Astrocyte of the cerebellum (primary cell): ENCODE measurements around the gene ATXN1.

Source experiments
- DNase-seq: peaks from one replicate; pipeline ENCODE4 v3.0.0-alpha.2; 2011; ENCODE audit warnings: low read depth
- H3K4me3 ChIP-seq: 2 replicates; pipeline ENCODE4 v1.5.1; 2011; ENCODE audit warnings: mild to moderate bottlenecking, low read depth, low read length, moderate library complexity
- in situ Hi-C: cut with HindIII; loops from 2 replicates; pipeline ENCODE4 v1.10.0; 2017; ENCODE audit warnings: low sequenced_read_pairs
- TF ChIP-seq, protein P1 (sequence below): IDR thresholded peaks from 2 replicates; pipeline ENCODE4 v1.5.1; 2012; ENCODE audit warnings: low read length, low read depth, moderate library complexity, mild to moderate bottlenecking; ENCODE audit errors: missing control alignments

ATXN1 gene

DNA sequence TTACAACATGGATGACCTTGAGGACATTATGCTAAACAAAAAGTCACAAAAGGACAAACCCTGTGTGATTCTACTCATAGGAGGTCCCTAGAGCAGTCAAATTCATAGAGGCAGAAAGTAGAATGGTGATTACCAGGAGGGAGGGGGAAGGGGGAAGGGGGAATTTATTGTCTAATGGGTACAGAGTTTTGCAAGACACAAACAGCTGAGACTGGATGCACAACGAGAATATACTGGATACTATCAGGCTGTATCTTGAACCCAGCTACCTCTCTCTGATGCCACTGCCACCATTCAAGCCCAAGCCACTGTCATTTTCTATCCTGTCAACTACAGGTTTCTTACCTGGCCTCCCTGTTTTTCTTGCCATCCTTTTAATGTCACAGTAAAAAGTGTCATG, 252.3 kb downstream of the ATXN1 start:
- in situ Hi-C loops = loop anchor here (25.0 kb wide), 1 partner anchor 253 kb away; the partner anchor contains the start of gene ATXN1
- TF ChIP-seq, protein P1, sequence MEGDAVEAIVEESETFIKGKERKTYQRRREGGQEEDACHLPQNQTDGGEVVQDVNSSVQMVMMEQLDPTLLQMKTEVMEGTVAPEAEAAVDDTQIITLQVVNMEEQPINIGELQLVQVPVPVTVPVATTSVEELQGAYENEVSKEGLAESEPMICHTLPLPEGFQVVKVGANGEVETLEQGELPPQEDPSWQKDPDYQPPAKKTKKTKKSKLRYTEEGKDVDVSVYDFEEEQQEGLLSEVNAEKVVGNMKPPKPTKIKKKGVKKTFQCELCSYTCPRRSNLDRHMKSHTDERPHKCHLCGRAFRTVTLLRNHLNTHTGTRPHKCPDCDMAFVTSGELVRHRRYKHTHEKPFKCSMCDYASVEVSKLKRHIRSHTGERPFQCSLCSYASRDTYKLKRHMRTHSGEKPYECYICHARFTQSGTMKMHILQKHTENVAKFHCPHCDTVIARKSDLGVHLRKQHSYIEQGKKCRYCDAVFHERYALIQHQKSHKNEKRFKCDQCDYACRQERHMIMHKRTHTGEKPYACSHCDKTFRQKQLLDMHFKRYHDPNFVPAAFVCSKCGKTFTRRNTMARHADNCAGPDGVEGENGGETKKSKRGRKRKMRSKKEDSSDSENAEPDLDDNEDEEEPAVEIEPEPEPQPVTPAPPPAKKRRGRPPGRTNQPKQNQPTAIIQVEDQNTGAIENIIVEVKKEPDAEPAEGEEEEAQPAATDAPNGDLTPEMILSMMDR = no peak
- no peak overlapping the region for H3K4me3 ChIP-seq
- no peak for DNase-seq

DNA sequence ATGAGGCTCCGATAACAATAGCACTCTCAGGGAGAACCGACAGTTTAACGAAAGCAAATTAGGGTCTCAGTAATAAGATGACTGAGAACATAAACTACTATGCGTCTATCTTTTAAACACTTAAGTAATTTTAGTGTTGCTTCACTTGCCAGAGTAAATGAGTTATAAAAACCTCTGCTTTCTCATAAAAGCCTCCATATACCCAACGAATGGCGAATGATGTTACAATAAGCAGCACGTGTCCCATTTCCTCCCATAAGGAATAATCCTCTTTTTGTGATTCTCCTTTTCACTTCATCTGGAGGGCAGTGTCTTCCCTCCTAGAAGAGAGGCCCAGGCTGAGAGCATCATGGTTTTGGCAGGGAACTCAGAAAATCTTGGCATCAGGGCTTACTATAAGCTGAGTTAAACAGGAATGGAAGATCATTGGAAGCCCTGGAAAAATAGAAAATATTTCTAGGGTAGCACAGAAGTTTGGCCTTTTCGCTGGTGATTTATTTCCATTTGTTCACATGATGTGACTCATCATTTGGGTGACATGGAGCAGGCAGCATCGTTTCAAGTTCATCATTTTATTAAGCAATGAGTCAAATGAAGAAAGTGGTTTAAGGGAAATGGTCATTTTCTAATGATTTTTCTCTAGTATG, 255.4 kb downstream of the ATXN1 start:
- in situ Hi-C loops = loop anchor here (25.0 kb wide), 1 partner anchor 256 kb away; the partner anchor contains the start of gene ATXN1
- H3K4me3 ChIP-seq = no peak overlapping the region
- DNase-seq = peak; percentile 59
- TF ChIP-seq, protein P1 = no peak

DNA sequence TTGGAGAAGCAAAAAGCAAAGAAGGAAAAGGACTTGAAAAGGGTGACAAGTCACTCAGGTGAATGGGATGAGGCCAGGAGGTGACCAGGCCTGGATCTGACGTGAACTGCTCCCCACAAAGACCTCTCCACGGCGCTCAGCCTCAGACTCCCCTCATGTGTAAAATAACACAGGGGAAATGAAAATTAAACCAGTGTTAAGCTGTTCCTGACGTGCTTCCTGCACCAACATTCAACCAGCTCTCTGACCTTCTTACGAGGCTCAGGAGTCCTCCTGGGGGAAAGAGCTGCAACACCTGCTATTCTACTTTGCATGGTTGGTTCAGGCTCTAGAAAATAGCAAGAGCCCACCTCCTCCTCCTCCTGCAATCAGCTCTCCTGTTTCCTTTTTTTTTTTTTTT, 256.7 kb downstream of the ATXN1 start:
- in situ Hi-C loops = loop anchor here (25.0 kb wide), 1 partner anchor 258 kb away; the partner anchor contains the start of gene ATXN1
- DNase-seq = no peak
- H3K4me3 ChIP-seq = no peak overlapping the region
- TF ChIP-seq, protein P1 = no peak

- no peak for DNase-seq
- no peak overlapping the region for H3K4me3 ChIP-seq
- TF ChIP-seq, protein P1 = no peak
- in situ Hi-C loops = loop anchor here (25.0 kb wide), 1 partner anchor 258 kb away; the partner anchor contains the start of gene ATXN1
These were observed 257.3 kb downstream of the ATXN1 start for GRCh38 chr6:16503970-16504415.

DNA sequence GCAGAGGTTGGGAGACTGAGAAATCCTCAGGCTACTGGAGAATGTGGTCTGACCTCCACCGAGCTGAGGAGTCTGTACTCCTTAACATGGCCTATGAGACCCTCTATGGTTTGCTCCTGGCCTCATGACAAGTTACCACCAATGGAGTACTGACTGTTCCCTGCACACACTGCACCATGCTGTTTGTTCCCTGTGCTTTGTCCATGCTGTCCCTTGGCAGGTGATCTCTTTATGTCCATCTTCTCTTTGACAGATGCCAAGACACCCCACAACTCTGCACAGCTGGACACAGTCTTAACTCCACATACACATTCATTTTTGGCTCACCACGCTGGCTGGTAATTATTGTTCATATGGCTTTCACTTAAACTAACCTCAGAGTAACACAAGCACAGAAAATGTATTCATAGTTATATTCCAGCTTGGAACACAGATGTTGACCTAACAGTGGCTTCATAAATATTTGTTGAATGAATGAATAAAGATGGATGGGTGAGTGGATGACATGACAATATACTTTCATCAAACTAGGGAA, 258.0 kb downstream of the ATXN1 start:
- in situ Hi-C loops = loop anchor here (25.0 kb wide), 1 partner anchor 259 kb away; the partner anchor contains the start of gene ATXN1
- TF ChIP-seq, protein P1 = no peak
- no peak for DNase-seq
- H3K4me3 ChIP-seq = no peak overlapping the region

DNA sequence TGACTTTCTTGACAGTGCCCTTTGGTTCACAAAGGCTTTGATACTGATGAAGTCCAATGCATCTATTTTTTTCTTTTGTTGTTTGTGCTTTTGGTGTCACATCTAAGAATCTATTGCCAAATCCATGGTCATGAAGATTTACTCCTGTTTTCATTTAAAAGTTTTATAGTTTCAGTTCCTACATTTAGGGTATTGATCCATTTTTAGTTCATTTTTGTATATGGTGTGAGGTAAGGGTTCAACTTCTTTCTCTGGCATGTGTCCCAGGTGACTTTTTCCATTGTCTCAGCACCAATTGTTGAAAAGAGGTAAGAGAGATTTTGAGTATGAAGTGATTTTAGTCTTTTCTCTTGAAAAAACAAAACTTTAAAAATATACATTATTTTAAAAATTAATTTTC, 262.3 kb downstream of the ATXN1 start:
- H3K4me3 ChIP-seq = no peak overlapping the region
- in situ Hi-C loops = no loop called here
- TF ChIP-seq, protein P1 = no peak
- DNase-seq = no peak
